ENCODE results near the gene BGN.

Gene BGN

DNA sequence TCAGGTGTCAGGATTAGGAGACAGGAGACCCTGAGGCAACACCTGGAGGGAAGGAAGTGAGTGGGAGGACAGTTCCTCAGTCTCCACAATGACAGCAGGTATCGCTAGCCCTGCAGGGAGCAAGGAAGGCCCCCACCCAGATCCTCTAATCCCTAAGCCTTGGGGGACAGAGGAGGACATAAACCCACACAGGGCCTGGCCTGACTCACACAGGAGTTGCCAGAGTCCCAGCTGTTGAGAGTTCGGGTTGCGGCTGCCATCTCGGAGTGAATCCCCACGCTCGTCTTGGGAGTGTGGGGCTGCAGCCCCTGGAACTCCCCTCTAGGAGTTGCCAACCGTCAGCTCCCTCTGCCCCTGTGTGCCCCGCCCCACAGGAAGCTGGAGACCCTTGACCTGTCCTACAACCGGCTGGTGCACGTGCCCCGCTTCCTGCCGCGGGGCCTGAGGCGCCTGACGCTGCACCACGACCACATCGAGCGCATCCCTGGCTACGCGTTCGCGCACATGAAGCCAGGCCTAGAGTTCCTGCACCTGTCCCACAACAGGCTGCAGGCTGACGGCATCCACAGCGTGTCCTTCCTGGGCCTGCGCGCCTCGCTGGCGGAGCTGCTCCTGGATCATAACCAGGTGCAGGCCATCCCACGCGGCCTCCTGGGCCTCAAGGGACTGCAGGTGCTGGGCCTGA lies 9.2 kb upstream of the BGN start:
- H3K9me3 Mint-ChIP-seq: no peaks in the 10 kb centered on the region
- no peak overlapping the region for H3K4me3 Mint-ChIP-seq
- H3K27me3 Mint-ChIP-seq: no peaks in the 10 kb centered on the region
- H3K36me3 Mint-ChIP-seq (ENCODE audit: low read depth): no peaks in the 10 kb centered on the region
- DNase-seq: no peak
- H3K27ac Mint-ChIP-seq: no peak overlapping the region
- no peaks in the 10 kb centered on the region for H3K4me1 Mint-ChIP-seq (ENCODE audit: low read depth)

- H3K27me3 Mint-ChIP-seq: no peaks in the 10 kb centered on the region
- H3K4me1 Mint-ChIP-seq (ENCODE audit: low read depth): no peaks in the 10 kb centered on the region
- H3K27ac Mint-ChIP-seq: no peak overlapping the region
- H3K4me3 Mint-ChIP-seq: no peak overlapping the region
- DNase-seq: no peak
- H3K9me3 Mint-ChIP-seq: no peaks in the 10 kb centered on the region
- H3K36me3 Mint-ChIP-seq (ENCODE audit: low read depth): no peaks in the 10 kb centered on the region
These were observed 8.6 kb upstream of the BGN start for GRCh38 chrX:153486171-153486570.

- H3K27ac Mint-ChIP-seq: no peak overlapping the region
- no peaks in the 10 kb centered on the region for H3K9me3 Mint-ChIP-seq
- H3K36me3 Mint-ChIP-seq (ENCODE audit: low read depth): no peaks in the 10 kb centered on the region
- H3K27me3 Mint-ChIP-seq: no peaks in the 10 kb centered on the region
- H3K4me1 Mint-ChIP-seq (ENCODE audit: low read depth): no peaks in the 10 kb centered on the region
- no peak for DNase-seq
- H3K4me3 Mint-ChIP-seq: no peak overlapping the region
These were observed 7.1 kb upstream of the BGN start for GRCh38 chrX:153487590-153488071.

DNA sequence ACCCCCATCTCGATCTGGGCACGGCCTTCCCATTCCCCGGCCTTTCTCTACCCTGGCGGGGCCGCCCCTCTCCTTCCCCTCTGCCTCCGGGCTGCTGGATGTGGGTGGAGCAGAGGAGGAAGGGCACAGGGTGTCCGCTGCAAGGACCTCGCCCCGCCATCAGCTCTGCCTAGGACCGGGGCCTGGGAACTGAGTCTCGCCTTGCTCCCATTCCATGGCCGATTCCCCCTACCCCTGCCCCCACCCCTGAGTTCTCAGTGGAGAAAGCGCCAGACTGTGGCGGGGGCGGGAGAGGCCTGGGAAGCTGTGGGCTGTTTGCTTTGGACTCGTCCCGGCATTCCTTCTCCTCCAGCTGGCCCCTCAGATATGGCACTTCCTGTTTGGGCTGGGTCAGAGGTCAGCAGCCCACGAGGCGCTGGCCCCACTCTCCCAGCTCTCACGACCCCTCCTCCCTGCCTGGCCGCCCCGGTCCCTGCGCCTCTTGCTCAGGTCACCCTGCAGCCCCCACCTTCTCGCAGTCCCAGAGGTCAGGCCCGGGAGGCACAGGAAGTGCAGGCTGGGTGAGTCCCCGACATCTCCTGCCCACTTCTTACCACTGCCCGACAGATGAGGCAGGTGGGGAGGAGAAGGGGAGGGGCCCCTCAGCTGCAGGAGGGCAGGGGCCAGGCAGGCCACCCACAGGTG lies 6.4 kb upstream of the BGN start:
- H3K9me3 Mint-ChIP-seq: no peaks in the 10 kb centered on the region
- H3K36me3 Mint-ChIP-seq (ENCODE audit: low read depth): no peaks in the 10 kb centered on the region
- H3K27ac Mint-ChIP-seq: no peak overlapping the region
- no peak for DNase-seq
- H3K4me3 Mint-ChIP-seq: no peak overlapping the region
- H3K27me3 Mint-ChIP-seq: no peaks in the 10 kb centered on the region
- no peaks in the 10 kb centered on the region for H3K4me1 Mint-ChIP-seq (ENCODE audit: low read depth)

- no peaks in the 10 kb centered on the region for H3K36me3 Mint-ChIP-seq (ENCODE audit: low read depth)
- no peak overlapping the region for H3K27ac Mint-ChIP-seq
- H3K4me1 Mint-ChIP-seq (ENCODE audit: low read depth): no peaks in the 10 kb centered on the region
- H3K4me3 Mint-ChIP-seq: no peak overlapping the region
- no peak for DNase-seq
- no peaks in the 10 kb centered on the region for H3K9me3 Mint-ChIP-seq
- H3K27me3 Mint-ChIP-seq: peaks cover 9% of the 10 kb centered on the region
These were observed 4.4 kb upstream of the BGN start for GRCh38 chrX:153490217-153490930.

DNA sequence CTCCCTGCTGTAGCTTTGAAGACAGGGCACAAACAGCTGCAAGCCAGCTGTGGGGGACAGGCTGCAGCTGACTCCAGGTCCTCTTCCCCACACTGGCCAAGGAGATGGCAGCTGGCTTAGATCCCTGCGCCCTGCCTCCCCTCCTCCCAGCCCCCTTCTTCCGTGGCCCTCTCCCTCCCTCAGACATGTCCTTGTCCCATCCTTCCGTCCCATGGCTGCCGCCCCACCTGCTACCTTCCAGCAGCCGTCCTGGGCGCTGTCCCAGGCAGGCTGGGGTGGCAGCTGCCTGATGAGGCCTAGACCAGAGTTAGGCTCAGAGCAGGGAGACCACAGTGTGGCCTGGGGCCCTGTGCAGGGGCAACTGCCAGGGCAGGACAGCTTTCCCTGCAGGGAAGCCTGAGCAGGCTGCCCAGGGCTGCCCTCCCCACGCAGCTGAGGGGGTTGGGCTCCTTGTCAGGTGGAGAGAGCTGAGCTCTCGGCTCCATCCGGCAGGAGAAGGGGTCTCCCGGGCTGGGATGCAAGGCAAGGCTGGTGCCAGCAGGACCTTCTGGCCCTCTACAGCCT lies 3.3 kb upstream of the BGN start:
- Mint-ChIP-seq H3K27me3 (peaks cover 14% of the 10 kb centered on the region), H3K4me3 (no peak overlapping the region), H3K4me1 (ENCODE audit: low read depth) (no peaks in the 10 kb centered on the region), H3K36me3 (ENCODE audit: low read depth) (no peaks in the 10 kb centered on the region), H3K9me3 (no peaks in the 10 kb centered on the region), H3K27ac (no peak overlapping the region)
- no peak for DNase-seq

GRCh38 chrX:153491918-153492317 lies 2.9 kb upstream of the BGN start:
- DNase-seq: no peak
- peaks cover 14% of the 10 kb centered on the region for H3K27me3 Mint-ChIP-seq
- H3K4me1 Mint-ChIP-seq (ENCODE audit: low read depth): no peaks in the 10 kb centered on the region
- H3K9me3 Mint-ChIP-seq: no peaks in the 10 kb centered on the region
- no peak overlapping the region for H3K4me3 Mint-ChIP-seq
- H3K27ac Mint-ChIP-seq: no peak overlapping the region
- H3K36me3 Mint-ChIP-seq (ENCODE audit: low read depth): no peaks in the 10 kb centered on the region

DNA sequence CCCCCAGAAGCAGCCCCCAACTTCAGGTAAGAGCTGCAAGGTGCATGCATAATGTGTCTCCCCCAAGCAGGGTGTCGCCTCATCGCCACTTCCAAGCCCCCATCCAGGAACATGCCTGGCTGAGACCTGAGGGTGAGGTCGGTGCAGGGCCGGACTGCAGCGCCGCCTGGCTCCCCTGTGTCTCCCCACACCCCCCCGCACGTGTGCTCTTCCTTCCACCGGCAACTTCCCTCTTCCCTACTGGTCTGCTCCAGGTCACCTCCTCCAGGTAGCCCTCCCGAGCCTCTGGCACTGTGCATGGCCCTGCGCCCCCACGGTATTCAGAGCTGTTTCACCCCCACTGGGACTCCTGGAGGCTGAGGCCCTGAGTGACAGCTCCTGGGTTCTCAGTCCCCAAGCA lies 2.2 kb upstream of the BGN start:
- no peak overlapping the region for H3K4me3 Mint-ChIP-seq
- peaks cover 14% of the 10 kb centered on the region for H3K27me3 Mint-ChIP-seq
- H3K4me1 Mint-ChIP-seq (ENCODE audit: low read depth): no peaks in the 10 kb centered on the region
- no peaks in the 10 kb centered on the region for H3K9me3 Mint-ChIP-seq
- DNase-seq: no peak
- H3K36me3 Mint-ChIP-seq (ENCODE audit: low read depth): no peaks in the 10 kb centered on the region
- H3K27ac Mint-ChIP-seq: no peak overlapping the region

- Mint-ChIP-seq H3K4me3 (no peak overlapping the region), H3K27ac (no peak overlapping the region)
These were observed 1.7 kb upstream of the BGN start for GRCh38 chrX:153493085-153493484.

GRCh38 chrX:153494061-153494460 lies 719 bp upstream of the BGN start:
- no peaks in the 10 kb centered on the region for H3K36me3 Mint-ChIP-seq (ENCODE audit: low read depth)
- H3K4me3 Mint-ChIP-seq: no peak overlapping the region
- H3K4me1 Mint-ChIP-seq (ENCODE audit: low read depth): no peaks in the 10 kb centered on the region
- H3K27ac Mint-ChIP-seq: no peak overlapping the region
- peaks cover 24% of the 10 kb centered on the region for H3K27me3 Mint-ChIP-seq
- no peaks in the 10 kb centered on the region for H3K9me3 Mint-ChIP-seq
- no peak for DNase-seq

More at GRCh38 chrX:153493085-153493484, 1.7 kb upstream of the BGN start:
- DNase-seq: no peak
- H3K36me3 Mint-ChIP-seq (ENCODE audit: low read depth): no peaks in the 10 kb centered on the region
- H3K4me1 Mint-ChIP-seq (ENCODE audit: low read depth): no peaks in the 10 kb centered on the region
- peaks cover 19% of the 10 kb centered on the region for H3K27me3 Mint-ChIP-seq
- no peaks in the 10 kb centered on the region for H3K9me3 Mint-ChIP-seq

DNA sequence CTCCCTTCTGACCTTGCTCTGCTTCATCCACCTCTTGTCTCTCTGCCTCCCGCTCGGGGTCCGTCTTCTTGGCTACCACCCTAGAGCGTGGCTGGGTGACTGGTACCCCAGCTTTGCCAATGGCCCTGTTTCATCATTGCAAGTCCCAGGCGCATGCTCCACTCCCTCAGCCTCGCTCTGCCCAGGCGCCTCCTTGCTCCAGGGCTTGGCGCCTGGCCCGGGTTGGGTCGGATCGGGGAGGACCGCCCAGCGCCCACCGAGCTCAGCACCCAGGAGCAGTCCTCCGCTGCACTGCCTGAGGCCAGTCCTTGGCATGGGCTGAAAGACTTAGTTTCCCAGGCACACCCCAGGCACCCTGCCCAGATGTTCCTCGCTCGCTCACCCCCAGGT lies 577 bp downstream of the BGN start:
- H3K27me3 Mint-ChIP-seq: peaks cover 24% of the 10 kb centered on the region
- H3K27ac Mint-ChIP-seq: no peak overlapping the region
- no peaks in the 10 kb centered on the region for H3K9me3 Mint-ChIP-seq
- no peak overlapping the region for H3K4me3 Mint-ChIP-seq
- DNase-seq: no peak
- H3K4me1 Mint-ChIP-seq (ENCODE audit: low read depth): no peaks in the 10 kb centered on the region
- no peaks in the 10 kb centered on the region for H3K36me3 Mint-ChIP-seq (ENCODE audit: low read depth)

DNA sequence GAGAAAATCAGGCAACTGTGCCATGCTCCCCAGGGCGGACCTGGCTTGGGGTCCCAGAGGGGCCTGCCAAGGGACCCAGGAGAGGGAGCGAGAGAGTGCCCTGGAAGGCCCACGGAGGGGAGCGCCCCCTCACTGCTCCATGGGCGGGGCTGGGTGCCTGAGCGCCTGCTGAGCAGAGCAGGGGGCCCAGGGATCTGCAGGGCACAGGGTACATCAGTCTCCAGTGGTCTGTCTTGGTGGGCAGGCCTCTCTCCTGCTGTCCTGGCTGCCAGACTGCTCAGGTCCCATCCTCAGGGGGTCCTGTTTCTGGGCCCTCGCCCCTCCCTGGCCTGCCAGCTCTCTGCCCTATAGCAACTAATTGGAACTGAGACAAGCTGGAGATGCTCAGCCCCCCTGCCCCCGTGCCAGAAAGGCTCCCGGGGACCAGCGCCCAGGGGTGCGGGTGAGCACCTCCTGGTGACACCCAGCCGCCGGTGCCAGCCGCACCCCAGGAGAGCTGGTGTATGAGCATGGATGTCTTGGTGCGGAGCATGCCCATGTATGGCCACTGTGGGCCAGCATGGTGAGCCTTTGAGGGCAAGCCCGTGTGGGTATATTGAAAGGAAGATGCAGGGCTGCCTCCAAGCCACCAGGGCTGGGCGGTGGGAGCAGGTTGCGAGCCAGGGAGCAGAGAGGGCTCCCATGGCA lies 1.3 kb downstream of the BGN start:
- no peak overlapping the region for H3K27ac Mint-ChIP-seq
- H3K9me3 Mint-ChIP-seq: no peaks in the 10 kb centered on the region
- DNase-seq: no peak
- peaks cover 24% of the 10 kb centered on the region for H3K27me3 Mint-ChIP-seq
- H3K4me3 Mint-ChIP-seq: no peak overlapping the region
- H3K4me1 Mint-ChIP-seq (ENCODE audit: low read depth): no peaks in the 10 kb centered on the region
- no peaks in the 10 kb centered on the region for H3K36me3 Mint-ChIP-seq (ENCODE audit: low read depth)

DNA sequence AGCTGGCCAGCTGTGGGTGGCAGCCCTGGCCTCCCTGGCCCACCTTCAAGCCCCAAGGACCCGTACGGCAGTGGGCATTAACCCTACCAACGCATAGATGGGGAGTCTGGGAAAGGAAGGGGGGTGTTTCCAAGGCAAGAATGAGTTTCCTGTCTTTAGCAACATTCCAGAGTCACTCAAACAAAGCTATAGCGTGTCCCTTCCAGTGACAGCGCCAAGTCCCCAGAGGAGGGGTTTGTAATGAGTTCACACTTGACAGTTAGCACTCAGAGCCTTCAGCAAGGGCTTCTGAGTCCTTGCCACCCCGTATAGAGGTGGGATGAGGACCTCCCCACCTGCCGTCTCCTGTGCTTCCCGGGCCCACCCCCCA lies 1.8 kb downstream of the BGN start:
- DNase-seq: no peak
- H3K27me3 Mint-ChIP-seq: peaks cover 24% of the 10 kb centered on the region
- no peak overlapping the region for H3K27ac Mint-ChIP-seq
- H3K9me3 Mint-ChIP-seq: no peaks in the 10 kb centered on the region
- no peak overlapping the region for H3K4me3 Mint-ChIP-seq
- H3K4me1 Mint-ChIP-seq (ENCODE audit: low read depth): no peaks in the 10 kb centered on the region
- H3K36me3 Mint-ChIP-seq (ENCODE audit: low read depth): no peaks in the 10 kb centered on the region

DNA sequence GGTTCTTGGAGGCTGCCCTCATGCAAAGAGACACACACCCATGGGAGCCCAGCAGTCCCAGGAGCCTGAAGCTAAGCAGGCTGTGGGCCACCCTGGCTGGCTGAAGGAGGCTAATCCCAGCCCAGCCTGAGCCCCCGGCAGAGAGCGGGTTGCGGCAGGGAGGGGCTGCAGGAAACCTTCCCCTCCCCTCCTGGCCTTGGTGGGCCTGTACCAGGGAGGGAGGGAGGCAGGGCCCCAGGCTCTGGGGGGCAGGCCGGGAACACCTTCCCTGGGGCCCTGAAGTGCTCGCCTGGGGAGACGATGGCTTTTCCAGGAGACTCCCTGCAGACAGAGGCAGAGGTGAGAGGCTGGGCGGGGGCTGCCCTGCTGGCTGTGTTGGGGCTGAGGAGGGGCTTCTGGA lies 3.7 kb downstream of the BGN start:
- H3K4me3 Mint-ChIP-seq: no peak overlapping the region
- H3K36me3 Mint-ChIP-seq (ENCODE audit: low read depth): no peaks in the 10 kb centered on the region
- H3K4me1 Mint-ChIP-seq (ENCODE audit: low read depth): no peaks in the 10 kb centered on the region
- H3K27me3 Mint-ChIP-seq: peaks cover 24% of the 10 kb centered on the region
- no peak overlapping the region for H3K27ac Mint-ChIP-seq
- no peak for DNase-seq
- no peaks in the 10 kb centered on the region for H3K9me3 Mint-ChIP-seq

Measured in activated T-cell treated with anti-CD3 and anti-CD28 coated beads, Interleukin-2, amount 50 U/mL, for 24 hours (primary cell).